Cardiac fibroblast (primary cell): Measurements from ENCODE around the gene TSPAN33.

Source experiments
- DNase-seq, 2 donors: peaks; one replicate each; pipeline versions ENCODE4 v3.0.0 to v3.0.0-alpha.2; 2010; ENCODE audit warnings: low read depth in 2 of 2
- H3K4me3 ChIP-seq, 2 donors: replicated peaks in 1 of 2; 1 replicate in 1 of 2; 2 replicates in 1 of 2; pipeline ENCODE4 v1.5.1; 2011; ENCODE audit warnings: low read depth in 2 of 2, low read length in 2 of 2, mild to moderate bottlenecking in 2 of 2, moderate library complexity in 1 of 2
- TF ChIP-seq, protein P1 (sequence below): IDR thresholded peaks from one replicate; pipeline ENCODE4 v1.5.1; 2011; ENCODE audit warnings: low read depth, mild to moderate bottlenecking, low read length, inconsistent platforms

The TSPAN33 gene

DNA sequence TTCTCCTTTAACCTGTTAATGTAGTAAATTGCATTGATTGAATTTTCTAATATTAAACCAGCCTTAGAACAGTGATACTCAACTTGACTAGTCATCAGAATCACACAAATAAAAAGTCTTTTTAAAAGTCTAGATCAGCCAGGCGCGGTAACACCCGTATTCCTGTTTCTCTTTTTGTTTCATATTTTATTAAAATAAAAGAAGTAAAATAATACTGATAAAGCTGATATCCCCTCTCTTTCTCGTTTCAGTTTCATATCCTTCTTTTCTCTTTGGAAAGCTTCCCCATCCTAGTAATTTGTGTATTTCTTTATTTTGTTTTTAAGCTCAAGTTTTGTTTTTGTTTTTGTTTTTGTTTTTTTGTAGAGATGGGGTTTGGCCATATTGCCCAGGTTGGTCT, 53.3 kb downstream of the TSPAN33 start:
- H3K4me3 ChIP-seq = no peak overlapping the region
- TF ChIP-seq, protein P1, sequence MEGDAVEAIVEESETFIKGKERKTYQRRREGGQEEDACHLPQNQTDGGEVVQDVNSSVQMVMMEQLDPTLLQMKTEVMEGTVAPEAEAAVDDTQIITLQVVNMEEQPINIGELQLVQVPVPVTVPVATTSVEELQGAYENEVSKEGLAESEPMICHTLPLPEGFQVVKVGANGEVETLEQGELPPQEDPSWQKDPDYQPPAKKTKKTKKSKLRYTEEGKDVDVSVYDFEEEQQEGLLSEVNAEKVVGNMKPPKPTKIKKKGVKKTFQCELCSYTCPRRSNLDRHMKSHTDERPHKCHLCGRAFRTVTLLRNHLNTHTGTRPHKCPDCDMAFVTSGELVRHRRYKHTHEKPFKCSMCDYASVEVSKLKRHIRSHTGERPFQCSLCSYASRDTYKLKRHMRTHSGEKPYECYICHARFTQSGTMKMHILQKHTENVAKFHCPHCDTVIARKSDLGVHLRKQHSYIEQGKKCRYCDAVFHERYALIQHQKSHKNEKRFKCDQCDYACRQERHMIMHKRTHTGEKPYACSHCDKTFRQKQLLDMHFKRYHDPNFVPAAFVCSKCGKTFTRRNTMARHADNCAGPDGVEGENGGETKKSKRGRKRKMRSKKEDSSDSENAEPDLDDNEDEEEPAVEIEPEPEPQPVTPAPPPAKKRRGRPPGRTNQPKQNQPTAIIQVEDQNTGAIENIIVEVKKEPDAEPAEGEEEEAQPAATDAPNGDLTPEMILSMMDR = no peak
- no peak for DNase-seq

DNA sequence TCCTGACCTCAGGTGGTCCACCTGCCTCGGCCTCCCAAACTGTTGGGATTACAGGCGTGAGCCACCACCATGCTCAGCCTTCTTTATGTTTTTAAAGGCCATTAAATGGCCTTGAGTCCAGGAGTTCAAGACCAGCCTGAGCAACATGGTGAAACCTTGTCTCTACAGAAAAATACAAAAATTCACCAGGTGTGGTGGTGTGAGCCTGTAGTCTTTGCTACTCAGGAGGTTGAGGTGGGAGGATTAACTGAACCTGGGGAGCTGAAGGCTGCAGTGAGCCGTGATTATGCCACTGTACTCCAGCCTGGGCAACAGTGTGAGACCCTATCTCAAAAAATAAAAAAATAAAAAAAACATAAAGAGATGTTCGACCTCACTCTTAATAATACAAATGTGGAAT, 54.9 kb downstream of the TSPAN33 start:
- TF ChIP-seq, protein P1 = no peak
- H3K4me3 ChIP-seq = no peak overlapping the region

DNA sequence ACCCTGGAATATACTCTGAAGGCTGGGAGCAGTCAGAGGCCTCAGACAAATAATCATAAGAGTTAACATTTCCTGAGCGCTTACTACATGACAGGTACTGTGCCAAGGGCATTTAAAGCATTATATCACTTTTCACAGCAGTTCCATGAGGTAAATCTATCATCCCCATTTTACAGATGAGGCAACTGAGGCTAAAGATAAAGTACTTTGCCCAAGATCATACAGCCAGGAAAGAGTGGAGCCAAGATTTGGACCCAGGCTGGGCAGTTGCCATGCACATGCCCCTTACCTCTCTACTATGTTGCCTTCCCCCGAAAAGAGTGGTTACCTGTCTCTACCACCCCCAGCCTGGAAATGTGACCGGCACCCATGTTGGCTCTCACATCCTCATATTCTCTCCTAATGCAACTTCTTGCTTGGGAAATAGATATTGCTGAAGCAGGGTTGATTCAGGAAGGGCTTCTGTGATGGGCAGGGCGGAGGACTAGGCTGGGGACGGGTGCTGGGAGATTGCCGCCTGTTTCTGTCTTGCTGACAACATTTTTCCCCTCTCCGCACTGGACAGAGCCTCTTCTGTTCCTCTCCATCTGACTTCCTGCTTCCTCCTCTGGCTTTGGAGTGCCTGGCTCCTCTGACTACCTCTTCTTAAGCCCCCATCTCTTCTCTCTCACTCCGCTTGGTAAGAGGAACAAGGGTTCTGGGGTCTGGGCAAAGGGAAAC, 57.7 kb downstream of the TSPAN33 start:
- H3K4me3 ChIP-seq = no peak overlapping the region
- DNase-seq = no peak
- TF ChIP-seq, protein P1 = no peak

More for the DNA sequence above, 54.9 kb downstream of the TSPAN33 start:
- no peak for DNase-seq

DNA sequence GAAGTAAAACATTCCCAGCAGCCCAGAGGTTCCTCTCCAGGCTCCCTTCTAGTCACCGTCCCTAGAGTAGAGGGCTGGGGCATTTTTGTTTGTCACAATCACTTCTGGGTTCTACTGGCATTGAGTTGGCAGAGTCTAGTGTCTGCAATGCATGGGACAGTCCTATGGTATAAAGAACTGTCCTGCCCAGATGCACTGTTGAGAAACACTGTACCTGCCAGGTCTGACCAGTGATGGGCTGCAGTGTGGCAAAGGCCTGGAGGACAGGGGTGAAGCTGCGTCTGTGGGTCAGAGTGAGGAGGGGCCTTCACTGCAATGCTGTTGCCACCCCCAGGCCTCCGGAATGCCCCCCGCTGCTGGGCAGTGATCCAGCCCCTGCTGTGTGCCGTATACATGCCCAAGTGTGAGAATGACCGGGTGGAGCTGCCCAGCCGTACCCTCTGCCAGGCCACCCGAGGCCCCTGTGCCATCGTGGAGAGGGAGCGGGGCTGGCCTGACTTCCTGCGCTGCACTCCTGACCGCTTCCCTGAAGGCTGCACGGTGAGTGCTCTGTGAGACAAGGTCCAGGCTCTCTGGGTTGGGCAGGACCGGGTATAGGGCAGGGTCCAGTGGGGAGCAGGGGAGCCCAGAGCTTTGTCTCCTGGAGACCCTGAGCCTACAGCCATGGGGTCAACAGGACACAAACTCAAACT, 58.7 kb downstream of the TSPAN33 start:
- no peak for DNase-seq
- H3K4me3 ChIP-seq = no peak overlapping the region
- TF ChIP-seq, protein P1 = no peak

GRCh38 chr7:129205126-129205818, 60.8 kb downstream of the TSPAN33 start:
- no peak for DNase-seq

GRCh38 chr7:129205987-129206785, 61.7 kb downstream of the TSPAN33 start:
- TF ChIP-seq, protein P1 = no peak
- H3K4me3 ChIP-seq = no peak overlapping the region
- no peak for DNase-seq

More at GRCh38 chr7:129205126-129205818, 60.8 kb downstream of the TSPAN33 start:
- no peak overlapping the region for H3K4me3 ChIP-seq
- TF ChIP-seq, protein P1 = no peak
